A673 (cell line): ENCODE data around the gene MYO6.

ENCODE experiments used
- EZH2 ChIP-seq: fragments of 200-600 bp; sonication (generic); IDR thresholded peaks from 2 replicates; pipeline ENCODE4 v1.6.1; 2017; ENCODE audit warnings: borderline replicate concordance, low read depth, mild to moderate bottlenecking, mixed read lengths, antibody characterized with exemption, low read length; ENCODE audit not compliant: poor library complexity, severe bottlenecking
- TF ChIP-seq, protein P1 (sequence below): fragments of 300-800, 200-600 bp; sonication (generic); conservative IDR thresholded peaks from 2 replicates; pipeline ENCODE4 v1.5.1; 2017; ENCODE audit warnings: low read depth, mild to moderate bottlenecking, antibody characterized with exemption, low read length, moderate library complexity, mixed read lengths

DNA sequence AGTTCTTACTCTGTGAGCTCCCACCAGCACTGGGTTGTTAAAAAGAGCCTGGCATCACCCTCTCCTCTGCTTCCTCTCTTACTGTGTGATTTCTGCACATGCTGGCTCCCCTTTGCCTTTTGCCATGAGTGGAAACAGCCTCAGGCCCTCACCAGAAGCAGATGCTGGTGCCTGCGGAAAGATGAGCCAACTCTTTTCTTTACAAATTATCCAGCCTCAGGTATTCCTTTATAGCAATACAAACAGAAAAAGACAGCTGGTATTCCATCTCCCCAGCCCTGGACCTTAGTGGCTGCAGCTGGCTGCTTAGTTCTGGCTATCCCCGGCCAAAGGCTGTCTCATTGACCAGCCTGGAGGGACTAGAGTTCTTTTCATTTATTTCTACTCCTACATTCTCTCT, 194.3 kb downstream of the MYO6 start:
- TF ChIP-seq, protein P1, sequence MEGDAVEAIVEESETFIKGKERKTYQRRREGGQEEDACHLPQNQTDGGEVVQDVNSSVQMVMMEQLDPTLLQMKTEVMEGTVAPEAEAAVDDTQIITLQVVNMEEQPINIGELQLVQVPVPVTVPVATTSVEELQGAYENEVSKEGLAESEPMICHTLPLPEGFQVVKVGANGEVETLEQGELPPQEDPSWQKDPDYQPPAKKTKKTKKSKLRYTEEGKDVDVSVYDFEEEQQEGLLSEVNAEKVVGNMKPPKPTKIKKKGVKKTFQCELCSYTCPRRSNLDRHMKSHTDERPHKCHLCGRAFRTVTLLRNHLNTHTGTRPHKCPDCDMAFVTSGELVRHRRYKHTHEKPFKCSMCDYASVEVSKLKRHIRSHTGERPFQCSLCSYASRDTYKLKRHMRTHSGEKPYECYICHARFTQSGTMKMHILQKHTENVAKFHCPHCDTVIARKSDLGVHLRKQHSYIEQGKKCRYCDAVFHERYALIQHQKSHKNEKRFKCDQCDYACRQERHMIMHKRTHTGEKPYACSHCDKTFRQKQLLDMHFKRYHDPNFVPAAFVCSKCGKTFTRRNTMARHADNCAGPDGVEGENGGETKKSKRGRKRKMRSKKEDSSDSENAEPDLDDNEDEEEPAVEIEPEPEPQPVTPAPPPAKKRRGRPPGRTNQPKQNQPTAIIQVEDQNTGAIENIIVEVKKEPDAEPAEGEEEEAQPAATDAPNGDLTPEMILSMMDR, result no peak
- no peak for TF ChIP-seq EZH2
